Neural crest cell (in vitro differentiated cells): ENCODE measurements around the gene P2RY2. TPM values are rescaled to one million over a fixed set of nuclear protein-coding genes. Genes with fewer than 3 reads are reported as not detected.
"Not testable (repeated sequence)": the region's sequence is repeated elsewhere in the genome, so short reads cannot be mapped to it uniquely, and the experiment has no call there.

Source experiments
- DNase-seq: peaks from one replicate; pipeline ENCODE4 v3.0.0; 2021; ENCODE audit warnings: low read depth, mixed read lengths, low spot score
- H3K27ac Mint-ChIP-seq: one replicate; pipeline ENCODE4 v1.8.0; 2021; ENCODE audit warnings: mild to moderate bottlenecking, mixed read lengths; ENCODE audit not compliant: unreplicated experiment
- H3K27me3 Mint-ChIP-seq: 2 replicates; pipeline ENCODE4 v1.8.0; 2021; ENCODE audit warnings: low read depth, mild to moderate bottlenecking, mixed read lengths
- H3K36me3 Mint-ChIP-seq: 2 replicates; pipeline ENCODE4 v1.8.0; 2021; ENCODE audit warnings: low read depth, mild to moderate bottlenecking, mixed read lengths
- H3K4me1 Mint-ChIP-seq: 2 replicates; pipeline ENCODE4 v1.8.0; 2021; ENCODE audit warnings: mixed read lengths
- H3K4me3 Mint-ChIP-seq: one replicate; pipeline ENCODE4 v1.8.0; 2021; ENCODE audit warnings: mild to moderate bottlenecking, mixed read lengths
- H3K9me3 Mint-ChIP-seq: 2 replicates; pipeline ENCODE4 v1.8.0; 2021; ENCODE audit warnings: mixed read lengths
- CTCF ChIP-seq: fragments of 200-600 bp; sonication (generic); conservative IDR thresholded peaks from 2 replicates; pipeline ENCODE4 v1.5.0; 2021; ENCODE audit warnings: antibody characterized with exemption, mild to moderate bottlenecking
- total RNA-seq: library from RNA; stranded (reverse); gene quantifications from 2 replicates; pipeline ENCODE4 v1.2.1, GENCODE V29; 2021

Gene P2RY2
- total RNA-seq, 1 donor from 2014 or later = 0.14 TPM

- no peaks in the 10 kb centered on the region for H3K9me3 Mint-ChIP-seq
- H3K4me1 Mint-ChIP-seq = no peaks in the 10 kb centered on the region
- no peak overlapping the region for H3K4me3 Mint-ChIP-seq
- TF ChIP-seq CTCF = no peak
- H3K27ac Mint-ChIP-seq = no peak overlapping the region
- no peak for DNase-seq
- H3K36me3 Mint-ChIP-seq = no peaks in the 10 kb centered on the region
- H3K27me3 Mint-ChIP-seq = no peaks in the 10 kb centered on the region
Observed at GRCh38 chr11:73229896-73230875, 12.1 kb downstream of the P2RY2 start.

- H3K4me3 Mint-ChIP-seq = no peak overlapping the region
- no peaks in the 10 kb centered on the region for H3K27me3 Mint-ChIP-seq
- no peak for TF ChIP-seq CTCF
- no peaks in the 10 kb centered on the region for H3K36me3 Mint-ChIP-seq
- H3K4me1 Mint-ChIP-seq = no peaks in the 10 kb centered on the region
- no peak for DNase-seq
- no peak overlapping the region for H3K27ac Mint-ChIP-seq
- no peaks in the 10 kb centered on the region for H3K9me3 Mint-ChIP-seq
Observed at GRCh38 chr11:73230931-73231330, 12.8 kb downstream of the P2RY2 start.

DNA sequence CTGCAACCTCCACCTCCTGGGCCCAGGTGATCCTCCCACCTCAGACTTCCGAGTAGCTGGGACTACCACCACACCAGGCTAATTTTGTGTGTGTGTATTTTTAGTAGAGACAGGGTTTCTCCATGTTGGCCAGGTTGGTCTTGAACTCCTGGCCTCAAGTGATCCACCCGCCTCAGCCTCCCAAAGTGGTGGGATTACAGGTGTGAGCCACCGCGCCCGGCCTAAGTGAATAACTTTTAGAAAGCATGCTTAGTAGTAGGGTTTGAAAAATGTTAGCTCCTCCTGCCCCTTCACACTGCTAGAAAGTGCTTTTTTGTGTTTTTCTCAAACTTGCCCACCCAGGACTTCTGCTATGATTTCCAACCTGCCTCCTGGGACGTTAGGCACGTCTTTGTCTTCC lies 14.4 kb downstream of the P2RY2 start:
- DNase-seq, H3K9me3 Mint-ChIP-seq, H3K4me1 Mint-ChIP-seq, H3K27ac Mint-ChIP-seq, H3K36me3 Mint-ChIP-seq, H3K27me3 Mint-ChIP-seq, H3K4me3 Mint-ChIP-seq: not testable (repeated sequence)

DNA sequence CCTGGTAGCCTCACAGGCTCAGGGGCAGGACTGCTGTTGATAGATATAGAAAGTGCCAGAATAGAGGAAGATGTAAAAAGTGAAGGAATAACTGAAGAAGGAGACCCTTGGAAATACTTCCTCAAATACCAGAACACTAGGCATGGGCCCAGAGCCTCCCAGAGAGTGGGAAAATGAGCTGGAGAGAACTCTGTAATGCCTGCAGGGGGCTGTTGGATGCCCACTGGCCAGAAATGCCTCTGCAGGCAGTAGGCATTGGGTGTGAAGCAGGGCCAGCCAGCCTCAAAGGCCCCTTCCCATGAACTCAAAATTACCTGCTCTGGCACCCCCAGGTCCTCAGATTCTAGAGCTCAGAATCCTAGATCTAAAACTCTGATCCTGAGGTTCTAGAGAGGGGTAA lies 15.1 kb downstream of the P2RY2 start:
- H3K9me3 Mint-ChIP-seq = no peaks in the 10 kb centered on the region
- no peak overlapping the region for H3K4me3 Mint-ChIP-seq
- no peak for DNase-seq
- no peaks in the 10 kb centered on the region for H3K27me3 Mint-ChIP-seq
- H3K27ac Mint-ChIP-seq = no peak overlapping the region
- no peak for TF ChIP-seq CTCF
- no peaks in the 10 kb centered on the region for H3K4me1 Mint-ChIP-seq
- H3K36me3 Mint-ChIP-seq = no peaks in the 10 kb centered on the region

GRCh38 chr11:73233692-73234470 lies 15.8 kb downstream of the P2RY2 start:
- no peak overlapping the region for H3K27ac Mint-ChIP-seq
- H3K27me3 Mint-ChIP-seq = no peaks in the 10 kb centered on the region
- H3K9me3 Mint-ChIP-seq = no peaks in the 10 kb centered on the region
- no peak for TF ChIP-seq CTCF
- no peaks in the 10 kb centered on the region for H3K4me1 Mint-ChIP-seq
- H3K4me3 Mint-ChIP-seq = no peak overlapping the region
- no peak for DNase-seq
- H3K36me3 Mint-ChIP-seq = no peaks in the 10 kb centered on the region
